Esophagus muscularis mucosa (tissue), 4 donors: ENCODE results near the gene XRCC3.

Source experiments
- CTCF ChIP-seq, 3 experiments: fragments of 200-600 bp in 2 of 3; fragments of 450-650 bp in 1 of 3; sonication (generic) in 2 of 3; IDR thresholded peaks; one replicate each; pipeline ENCODE4 v1.5.1; 2017 to 2019; ENCODE audit warnings: antibody characterized with exemption in 3 of 3, mild to moderate bottlenecking in 2 of 3, moderate library complexity in 1 of 3
- EP300 ChIP-seq: sonication (generic); formaldehyde crosslinking; IDR thresholded peaks from one replicate; pipeline ENCODE4 v1.6.1; 2017; ENCODE audit warnings: antibody characterized with exemption
- POLR2A ChIP-seq: fragments of 450-650 bp; IDR thresholded peaks from one replicate; pipeline ENCODE4 v1.6.1; 2017; ENCODE audit warnings: antibody characterized with exemption, moderate library complexity, mild to moderate bottlenecking, low read depth

- TF ChIP-seq POLR2A (no peak), CTCF (IDR thresholded peaks at IDR 0.05) (no peak), EP300 (no peak)
Measured at GRCh38 chr14:103723748-103724081, 8.5 kb upstream of the XRCC3 start.
